ENCODE data around the gene ADAMTS5. TPM values are rescaled to one million over a fixed set of nuclear protein-coding genes. Genes with fewer than 3 reads are reported as not detected.

The ADAMTS5 gene
- total and polyA plus RNA-seq, 9 of the 15 experiments (the other 6 are each of a cell fraction or from before 2014, with no cell fraction given), result not detected

DNA sequence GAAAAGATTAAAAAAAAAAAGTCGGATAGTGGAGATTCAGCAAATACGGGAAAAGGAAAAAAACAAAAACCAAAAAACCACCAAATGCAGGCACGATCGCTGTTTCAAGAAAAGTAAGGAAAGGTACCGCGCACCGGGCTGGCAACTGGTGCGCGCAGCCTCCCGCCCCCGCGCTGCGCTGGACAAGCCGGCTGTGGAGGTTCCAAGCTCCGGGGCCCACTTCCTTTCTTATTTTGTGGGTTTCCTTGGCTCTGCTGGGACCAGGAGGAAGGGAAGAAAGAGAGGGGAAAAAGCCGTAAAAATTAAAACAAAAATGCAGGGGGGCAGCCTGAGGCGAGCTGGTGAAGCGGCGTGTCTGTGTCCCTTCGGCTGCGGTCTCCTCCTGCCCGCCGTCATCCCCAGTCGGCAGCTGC is 233 bp downstream of the ADAMTS5 start (continued):
- TF ChIP-seq, protein P1, sequence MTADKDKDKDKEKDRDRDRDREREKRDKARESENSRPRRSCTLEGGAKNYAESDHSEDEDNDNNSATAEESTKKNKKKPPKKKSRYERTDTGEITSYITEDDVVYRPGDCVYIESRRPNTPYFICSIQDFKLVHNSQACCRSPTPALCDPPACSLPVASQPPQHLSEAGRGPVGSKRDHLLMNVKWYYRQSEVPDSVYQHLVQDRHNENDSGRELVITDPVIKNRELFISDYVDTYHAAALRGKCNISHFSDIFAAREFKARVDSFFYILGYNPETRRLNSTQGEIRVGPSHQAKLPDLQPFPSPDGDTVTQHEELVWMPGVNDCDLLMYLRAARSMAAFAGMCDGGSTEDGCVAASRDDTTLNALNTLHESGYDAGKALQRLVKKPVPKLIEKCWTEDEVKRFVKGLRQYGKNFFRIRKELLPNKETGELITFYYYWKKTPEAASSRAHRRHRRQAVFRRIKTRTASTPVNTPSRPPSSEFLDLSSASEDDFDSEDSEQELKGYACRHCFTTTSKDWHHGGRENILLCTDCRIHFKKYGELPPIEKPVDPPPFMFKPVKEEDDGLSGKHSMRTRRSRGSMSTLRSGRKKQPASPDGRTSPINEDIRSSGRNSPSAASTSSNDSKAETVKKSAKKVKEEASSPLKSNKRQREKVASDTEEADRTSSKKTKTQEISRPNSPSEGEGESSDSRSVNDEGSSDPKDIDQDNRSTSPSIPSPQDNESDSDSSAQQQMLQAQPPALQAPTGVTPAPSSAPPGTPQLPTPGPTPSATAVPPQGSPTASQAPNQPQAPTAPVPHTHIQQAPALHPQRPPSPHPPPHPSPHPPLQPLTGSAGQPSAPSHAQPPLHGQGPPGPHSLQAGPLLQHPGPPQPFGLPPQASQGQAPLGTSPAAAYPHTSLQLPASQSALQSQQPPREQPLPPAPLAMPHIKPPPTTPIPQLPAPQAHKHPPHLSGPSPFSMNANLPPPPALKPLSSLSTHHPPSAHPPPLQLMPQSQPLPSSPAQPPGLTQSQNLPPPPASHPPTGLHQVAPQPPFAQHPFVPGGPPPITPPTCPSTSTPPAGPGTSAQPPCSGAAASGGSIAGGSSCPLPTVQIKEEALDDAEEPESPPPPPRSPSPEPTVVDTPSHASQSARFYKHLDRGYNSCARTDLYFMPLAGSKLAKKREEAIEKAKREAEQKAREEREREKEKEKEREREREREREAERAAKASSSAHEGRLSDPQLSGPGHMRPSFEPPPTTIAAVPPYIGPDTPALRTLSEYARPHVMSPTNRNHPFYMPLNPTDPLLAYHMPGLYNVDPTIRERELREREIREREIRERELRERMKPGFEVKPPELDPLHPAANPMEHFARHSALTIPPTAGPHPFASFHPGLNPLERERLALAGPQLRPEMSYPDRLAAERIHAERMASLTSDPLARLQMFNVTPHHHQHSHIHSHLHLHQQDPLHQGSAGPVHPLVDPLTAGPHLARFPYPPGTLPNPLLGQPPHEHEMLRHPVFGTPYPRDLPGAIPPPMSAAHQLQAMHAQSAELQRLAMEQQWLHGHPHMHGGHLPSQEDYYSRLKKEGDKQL (CRISPR knock-in tag; IDR thresholded peaks at IDR 0.05; ENCODE audit: borderline replicate concordance), result no peak
- no peak for TF ChIP-seq MIER1 (IDR thresholded peaks at IDR 0.05; ENCODE audit: low read depth)

DNA sequence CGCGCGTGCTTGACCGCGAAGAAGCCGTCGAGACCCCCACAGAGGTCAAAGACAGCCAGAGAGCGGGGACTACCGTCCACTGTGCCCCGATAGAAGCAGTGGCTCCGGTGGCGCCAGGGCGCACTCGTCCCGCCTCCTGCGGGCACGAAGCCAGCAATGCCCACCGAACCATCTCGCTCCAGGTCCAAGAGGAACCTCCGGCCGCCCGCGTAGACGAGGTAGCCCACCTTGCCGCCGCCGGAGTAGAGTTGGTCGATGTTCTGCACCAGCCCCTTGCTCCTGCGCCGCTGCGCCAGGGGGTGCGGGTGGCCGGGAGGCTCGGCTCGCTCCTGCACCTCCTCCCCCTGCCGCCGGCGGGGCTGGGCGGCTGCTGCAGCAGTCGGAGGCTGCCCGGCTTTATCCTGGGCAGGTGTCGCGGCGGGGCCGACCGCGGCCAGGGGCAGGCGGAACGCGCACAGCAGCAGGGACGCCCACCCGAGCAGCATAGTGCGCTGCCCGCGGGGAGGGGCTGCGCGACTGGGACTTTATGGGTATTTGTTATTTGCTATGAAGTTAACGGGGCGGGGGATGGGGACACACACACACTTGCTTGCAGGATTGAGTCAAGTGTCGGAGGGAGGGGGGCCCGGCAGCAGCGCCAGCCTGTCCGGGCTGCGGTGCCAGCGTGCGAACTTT is 844 bp downstream of the ADAMTS5 start:
- no TSS peak for BruUV-seq (replicated peaks)
- Histone ChIP-seq H3K9me1 (ENCODE audit: control insufficient read depth, insufficient read depth, low read length) (no peaks in the 10 kb centered on the region), H3K27me3 (ENCODE audit: control insufficient read depth in 2 of 2, insufficient read depth in 2 of 2, low read length in 2 of 2) (no peaks in the 10 kb centered on the region), H3K4me3 (no peak overlapping the region), H4K20me1 (replicated peaks; ENCODE audit: control insufficient read depth, insufficient read depth, low read length) (no peaks in the 10 kb centered on the region), H3K9me3 (replicated peaks; ENCODE audit: control insufficient read depth, insufficient read depth, low read depth, low read length) (no peaks in the 10 kb centered on the region), H3K9ac (ENCODE audit: insufficient read depth in 1 of 2, low read depth in 2 of 2, low read length in 2 of 2) (no peak overlapping the region), H3K4me1 (replicated peaks in 1 of 2; ENCODE audit: control insufficient read depth in 2 of 2, insufficient read depth in 2 of 2, low read length in 2 of 2) (no peaks in the 10 kb centered on the region; a peak in 2 of 5 replicates), H2AFZ (ENCODE audit: low read depth, low read length) (no peak overlapping the region), H3K4me2 (ENCODE audit: insufficient read depth, low read length) (no peak overlapping the region), H3K27ac (ENCODE audit: extremely low read depth, low read depth, low read length) (no peak overlapping the region), H3K36me3 (ENCODE audit: control insufficient read depth, insufficient read depth, low read length) (no peaks in the 10 kb centered on the region), H3K79me2 (ENCODE audit: control insufficient read depth, insufficient read depth, low read length) (no peaks in the 10 kb centered on the region)
- no peak for ATAC-seq
- DNase-seq (ENCODE audit: extremely low read depth in 1 of 4, low spot score in 3 of 4), result no peak
- intact Hi-C loops (cut with micrococcal nuclease), result no loop called here
- no peak for FAIRE-seq
- in situ Hi-C loops (cut with MboI), result no loop called here
- ChIA-PET POLR2A (no interaction called here), CTCF (ENCODE audit: low intra/inter-chr PET ratio) (no interaction called here)
- 14% methylated on average over 39 of the region's 66 CpGs for WGBS (ENCODE audit: insufficient coverage, low coverage, missing lambda C conversion rate)
- TF ChIP-seq ZNF707 (CRISPR knock-in tag; conservative IDR thresholded peaks at IDR 0.05) (no peak), ARID2 (IDR thresholded peaks at IDR 0.05) (no peak), ZNF316 (IDR thresholded peaks at IDR 0.05) (no peak), ZSCAN32 (CRISPR knock-in tag; IDR thresholded peaks at IDR 0.05) (no peak), SNRNP70 (optimal IDR thresholded peaks at IDR 0.05; ENCODE audit: low read depth, low read length) (no peak), ZFP36 (IDR thresholded peaks at IDR 0.05; ENCODE audit: low read depth, low read length, partially characterized antibody) (no peak)
- TF ChIP-seq, protein P2, sequence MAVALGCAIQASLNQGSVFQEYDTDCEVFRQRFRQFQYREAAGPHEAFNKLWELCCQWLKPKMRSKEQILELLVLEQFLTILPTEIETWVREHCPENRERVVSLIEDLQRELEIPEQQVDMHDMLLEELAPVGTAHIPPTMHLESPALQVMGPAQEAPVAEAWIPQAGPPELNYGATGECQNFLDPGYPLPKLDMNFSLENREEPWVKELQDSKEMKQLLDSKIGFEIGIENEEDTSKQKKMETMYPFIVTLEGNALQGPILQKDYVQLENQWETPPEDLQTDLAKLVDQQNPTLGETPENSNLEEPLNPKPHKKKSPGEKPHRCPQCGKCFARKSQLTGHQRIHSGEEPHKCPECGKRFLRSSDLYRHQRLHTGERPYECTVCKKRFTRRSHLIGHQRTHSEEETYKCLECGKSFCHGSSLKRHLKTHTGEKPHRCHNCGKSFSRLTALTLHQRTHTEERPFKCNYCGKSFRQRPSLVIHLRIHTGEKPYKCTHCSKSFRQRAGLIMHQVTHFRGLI (CRISPR knock-in tag; IDR thresholded peaks at IDR 0.05), result no peak
- TF ChIP-seq, protein P3, sequence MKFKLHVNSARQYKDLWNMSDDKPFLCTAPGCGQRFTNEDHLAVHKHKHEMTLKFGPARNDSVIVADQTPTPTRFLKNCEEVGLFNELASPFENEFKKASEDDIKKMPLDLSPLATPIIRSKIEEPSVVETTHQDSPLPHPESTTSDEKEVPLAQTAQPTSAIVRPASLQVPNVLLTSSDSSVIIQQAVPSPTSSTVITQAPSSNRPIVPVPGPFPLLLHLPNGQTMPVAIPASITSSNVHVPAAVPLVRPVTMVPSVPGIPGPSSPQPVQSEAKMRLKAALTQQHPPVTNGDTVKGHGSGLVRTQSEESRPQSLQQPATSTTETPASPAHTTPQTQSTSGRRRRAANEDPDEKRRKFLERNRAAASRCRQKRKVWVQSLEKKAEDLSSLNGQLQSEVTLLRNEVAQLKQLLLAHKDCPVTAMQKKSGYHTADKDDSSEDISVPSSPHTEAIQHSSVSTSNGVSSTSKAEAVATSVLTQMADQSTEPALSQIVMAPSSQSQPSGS (CRISPR knock-in tag; IDR thresholded peaks at IDR 0.05), result no peak
- TF ChIP-seq, protein P4, sequence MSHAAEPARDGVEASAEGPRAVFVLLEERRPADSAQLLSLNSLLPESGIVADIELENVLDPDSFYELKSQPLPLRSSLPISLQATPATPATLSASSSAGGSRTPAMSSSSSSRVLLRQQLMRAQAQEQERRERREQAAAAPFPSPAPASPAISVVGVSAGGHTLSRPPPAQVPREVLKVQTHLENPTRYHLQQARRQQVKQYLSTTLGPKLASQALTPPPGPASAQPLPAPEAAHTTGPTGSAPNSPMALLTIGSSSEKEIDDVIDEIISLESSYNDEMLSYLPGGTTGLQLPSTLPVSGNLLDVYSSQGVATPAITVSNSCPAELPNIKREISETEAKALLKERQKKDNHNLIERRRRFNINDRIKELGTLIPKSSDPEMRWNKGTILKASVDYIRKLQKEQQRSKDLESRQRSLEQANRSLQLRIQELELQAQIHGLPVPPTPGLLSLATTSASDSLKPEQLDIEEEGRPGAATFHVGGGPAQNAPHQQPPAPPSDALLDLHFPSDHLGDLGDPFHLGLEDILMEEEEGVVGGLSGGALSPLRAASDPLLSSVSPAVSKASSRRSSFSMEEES (CRISPR knock-in tag; IDR thresholded peaks at IDR 0.05), result no peak

All from K562 (cell line).